Thyroid gland (tissue), 4 donors: Measurements from ENCODE around the gene THAP7. TPM values are rescaled to one million over a fixed set of nuclear protein-coding genes. Genes with fewer than 3 reads are reported as not detected.

Experiments used
- DNase-seq, 2 donors: peaks; one replicate each; pipeline ENCODE4 v3.0.0-alpha.2; 2019
- H3K27ac ChIP-seq, 3 donors: fragments of 200-600 bp; sonication (generic); 1 replicate in 2 of 3; 2 replicates in 1 of 3; pipeline ENCODE4 v1.5.1; 2016 to 2019; ENCODE audit warnings: mild to moderate bottlenecking in 1 of 3, moderate library complexity in 1 of 3
- H3K27me3 ChIP-seq: fragments of 200-600 bp; sonication (generic); one replicate; pipeline ENCODE4 v1.5.1; 2019
- H3K36me3 ChIP-seq, 2 donors: fragments of 200-600 bp; sonication (generic); one replicate each; pipeline ENCODE4 v1.5.1; 2016 to 2019
- H3K4me1 ChIP-seq, 2 donors: fragments of 200-600 bp; sonication (generic); one replicate each; pipeline ENCODE4 v1.5.1; 2017 to 2019
- H3K4me3 ChIP-seq, 3 donors: fragments of 200-600 bp; sonication (generic); replicated peaks in 1 of 3; 1 replicate in 2 of 3; 2 replicates in 1 of 3; pipeline ENCODE4 v1.5.1; 2016; ENCODE audit warnings: mild to moderate bottlenecking in 1 of 3
- H3K9me3 ChIP-seq: fragments of 200-600 bp; sonication (generic); one replicate; pipeline ENCODE4 v1.5.1; 2017
- CTCF ChIP-seq, 6 experiments: fragments of 200-600 bp in 3 of 6; fragments of 450-650 bp in 3 of 6; sonication (generic) in 3 of 6; IDR thresholded peaks; one replicate each; pipeline ENCODE4 v1.5.1; 2016 to 2019; ENCODE audit warnings: antibody characterized with exemption in 6 of 6, mild to moderate bottlenecking in 2 of 6, inconsistent platforms in 1 of 6, moderate library complexity in 1 of 6
- POLR2A ChIP-seq, 2 donors: fragments of 450-650 bp; IDR thresholded peaks; one replicate each; pipeline ENCODE4 v1.6.1; 2017; ENCODE audit warnings: antibody characterized with exemption in 2 of 2, mild to moderate bottlenecking in 2 of 2, moderate library complexity in 1 of 2
- WGBS, 2 donors: methylation state at CpG; one replicate each; pipeline ENCODE4 v1.1.5; 2017; 5-methylcytosine and 5-hydroxymethylcytosine counted together
- intact Hi-C: fragments of 100-400 bp; cut with DNase I; formaldehyde crosslinking; loops from one replicate; pipeline ENCODE4 v1.15.1; 2023
- total RNA-seq, 4 donors: library from RNA; depleted of rRNA; stranded (reverse); fragments of >200 nt; gene quantifications; one replicate each; pipeline ENCODE4 v1.2.3, GENCODE V29; 2016

The THAP7 gene
- total RNA-seq, 4 donors from 2014 or later = 51.0 to 75.0 (median 58.9) TPM

GRCh38 chr22:20994902-20995241 lies 7.0 kb downstream of the THAP7 start:
- 87 to 93% methylated on average over 5 to 10 of the region's 10 CpGs for WGBS, 2 donors
- Histone ChIP-seq H3K36me3 (peaks cover 24 to 32% of the 10 kb centered on the region in 2 donors), H3K27ac (no peak overlapping the region), H3K9me3 (no peaks in the 10 kb centered on the region), H3K4me1 (peaks cover 0 to 4% of the 10 kb centered on the region in 2 donors), H3K27me3 (no peaks in the 10 kb centered on the region), H3K4me3 (no peak overlapping the region)
- TF ChIP-seq CTCF (IDR thresholded peaks at IDR 0.05) (no peak), POLR2A (IDR thresholded peaks at IDR 0.05) (no peak)
- DNase-seq = no peak
- intact Hi-C loops = no loop called here

- Histone ChIP-seq H3K4me1 (no peaks in the 10 kb centered on the region), H3K4me3 (no peak overlapping the region), H3K27me3 (no peaks in the 10 kb centered on the region), H3K27ac (no peak overlapping the region), H3K9me3 (no peaks in the 10 kb centered on the region), H3K36me3 (peaks cover 19 to 29% of the 10 kb centered on the region in 2 donors)
- 94 to 95% methylated on average over 23 to 25 of the region's 30 CpGs for WGBS, 2 donors
- no peak for DNase-seq
- intact Hi-C loops = no loop called here
- TF ChIP-seq CTCF (IDR thresholded peaks at IDR 0.05) = no peak
Observed at GRCh38 chr22:20994128-20994901, 7.6 kb downstream of the THAP7 start.

- intact Hi-C loops = no loop called here
- TF ChIP-seq POLR2A (IDR thresholded peaks at IDR 0.05) (no peak), CTCF (IDR thresholded peaks at IDR 0.05) (no peak)
- no peak overlapping the region for H3K4me3 ChIP-seq
- peaks cover 17 to 29% of the 10 kb centered on the region in 2 donors for H3K36me3 ChIP-seq
- WGBS, 2 donors = 95 to 97% methylated on average over 16 to 25 of the region's 29 CpGs
- no peaks in the 10 kb centered on the region for H3K4me1 ChIP-seq
- no peak overlapping the region for H3K27ac ChIP-seq
- no peaks in the 10 kb centered on the region for H3K27me3 ChIP-seq
- H3K9me3 ChIP-seq = no peaks in the 10 kb centered on the region
- DNase-seq = no peak
Observed at GRCh38 chr22:20993304-20994127, 8.4 kb downstream of the THAP7 start.

- H3K4me1 ChIP-seq = no peaks in the 10 kb centered on the region
- no peak overlapping the region for H3K27ac ChIP-seq
- intact Hi-C loops = no loop called here
- DNase-seq = no peak
- H3K36me3 ChIP-seq = peaks cover 17 to 29% of the 10 kb centered on the region in 2 donors
- no peaks in the 10 kb centered on the region for H3K27me3 ChIP-seq
- no peaks in the 10 kb centered on the region for H3K9me3 ChIP-seq
- TF ChIP-seq POLR2A (IDR thresholded peaks at IDR 0.05) (no peak), CTCF (IDR thresholded peaks at IDR 0.05) (no peak)
- no peak overlapping the region for H3K4me3 ChIP-seq
- 89 to 92% methylated on average over 16 to 21 of the region's 21 CpGs for WGBS, 2 donors
Observed at GRCh38 chr22:20992456-20993303, 9.2 kb downstream of the THAP7 start.
